GM21423 (cell line): Measurements from ENCODE around the gene INPP5F.
"Not testable (repeated sequence)": the region's sequence is repeated elsewhere in the genome, so short reads cannot be mapped to it uniquely, and the experiment has no call there.

Source experiments
- ATAC-seq: cut with Tn5 transposase; IDR thresholded peaks from one replicate; pipeline ENCODE4 v1.9.1; 2021; ENCODE audit warnings: mild to moderate bottlenecking, moderate library complexity; ENCODE audit not compliant: unreplicated experiment

INPP5F gene

DNA sequence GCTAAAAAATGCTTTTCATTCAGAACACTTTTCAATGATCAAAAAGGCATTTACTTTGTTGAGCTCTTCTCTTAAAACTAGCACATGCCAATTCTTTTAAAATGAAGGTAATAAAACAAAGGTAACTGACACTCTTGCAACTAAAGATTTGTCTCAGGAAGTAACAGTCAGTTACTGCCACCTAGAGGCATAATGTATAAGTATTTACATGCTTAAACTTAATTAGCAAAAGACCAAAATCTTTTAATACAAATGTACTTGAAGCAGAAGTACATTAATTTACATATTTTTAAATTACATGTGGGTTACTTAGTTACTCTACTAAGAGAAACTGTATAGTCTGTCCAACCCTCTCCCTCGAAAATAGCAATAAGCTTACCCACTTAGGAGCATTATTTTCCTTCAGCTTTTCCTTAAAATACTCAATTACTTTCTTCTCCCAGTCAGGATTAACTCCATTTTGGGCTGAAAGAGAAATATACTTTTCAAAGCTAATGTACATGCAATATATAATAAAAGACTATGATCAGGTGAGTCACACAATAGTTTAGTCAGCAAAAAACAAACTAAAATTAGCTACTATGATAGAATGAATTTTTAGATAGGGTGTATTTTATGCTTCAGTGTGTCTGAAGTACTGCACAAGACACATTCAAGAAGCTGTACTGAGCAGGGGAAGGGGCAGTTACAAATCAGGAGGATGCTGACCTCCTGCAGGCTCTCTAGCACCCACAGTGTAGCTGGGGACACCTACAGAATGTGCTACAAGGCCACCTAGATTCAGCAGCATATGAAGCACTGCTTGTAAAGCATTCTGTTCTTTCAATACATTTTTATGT, 133.8 kb downstream of the INPP5F start:
- ATAC-seq = no peak

DNA sequence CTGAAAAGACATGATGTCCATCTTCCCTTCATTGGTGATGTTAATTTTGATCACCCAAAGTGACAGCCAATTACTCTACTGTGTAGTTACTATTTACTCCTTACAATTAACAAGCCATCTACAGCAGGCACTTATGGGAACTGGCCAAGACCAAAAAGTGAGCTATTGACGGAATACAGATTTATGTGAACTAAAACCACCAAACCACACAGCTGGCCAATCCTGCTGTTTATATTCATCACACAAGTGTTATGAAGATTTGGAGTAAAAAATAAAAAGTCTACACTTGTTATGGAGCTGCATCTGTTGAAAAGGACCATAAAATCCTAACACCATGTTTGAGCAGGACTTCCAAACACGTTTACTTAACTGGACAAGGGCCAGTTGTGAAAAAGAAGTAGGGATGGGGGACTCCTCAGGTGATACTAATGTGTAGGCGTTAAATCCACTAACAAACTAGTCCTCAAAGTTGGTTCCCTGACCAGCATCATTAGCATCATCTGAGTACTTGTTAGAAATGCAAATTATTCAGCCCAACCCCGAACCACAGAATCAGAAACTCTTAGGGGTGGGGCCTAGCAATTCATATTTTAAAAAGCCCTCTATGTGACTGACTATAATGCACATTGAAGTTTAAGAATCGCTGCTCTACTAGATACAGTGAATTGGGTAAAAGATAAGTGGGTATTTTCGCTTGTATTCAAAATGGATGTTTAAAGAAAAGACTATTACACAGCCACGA, 135.2 kb downstream of the INPP5F start:
- ATAC-seq = no peak

DNA sequence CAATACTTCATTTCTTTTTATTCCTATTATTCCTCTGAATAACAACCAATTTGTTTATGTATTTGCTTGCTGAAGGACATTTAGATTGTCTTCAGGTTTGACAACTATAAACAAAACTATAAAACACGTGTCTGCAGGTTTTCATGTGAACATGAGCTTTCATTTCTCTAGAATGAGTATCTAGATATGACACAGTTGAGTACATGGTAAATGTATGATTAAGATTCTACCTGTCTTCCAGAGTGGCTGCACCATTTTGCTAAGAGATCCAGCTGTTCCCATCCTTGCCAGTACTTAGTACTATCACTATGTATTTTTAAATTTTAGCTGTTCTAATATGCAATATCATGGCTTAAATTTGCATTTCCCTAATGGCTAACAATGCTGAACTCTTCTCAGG, 136.7 kb downstream of the INPP5F start:
- ATAC-seq = no peak

DNA sequence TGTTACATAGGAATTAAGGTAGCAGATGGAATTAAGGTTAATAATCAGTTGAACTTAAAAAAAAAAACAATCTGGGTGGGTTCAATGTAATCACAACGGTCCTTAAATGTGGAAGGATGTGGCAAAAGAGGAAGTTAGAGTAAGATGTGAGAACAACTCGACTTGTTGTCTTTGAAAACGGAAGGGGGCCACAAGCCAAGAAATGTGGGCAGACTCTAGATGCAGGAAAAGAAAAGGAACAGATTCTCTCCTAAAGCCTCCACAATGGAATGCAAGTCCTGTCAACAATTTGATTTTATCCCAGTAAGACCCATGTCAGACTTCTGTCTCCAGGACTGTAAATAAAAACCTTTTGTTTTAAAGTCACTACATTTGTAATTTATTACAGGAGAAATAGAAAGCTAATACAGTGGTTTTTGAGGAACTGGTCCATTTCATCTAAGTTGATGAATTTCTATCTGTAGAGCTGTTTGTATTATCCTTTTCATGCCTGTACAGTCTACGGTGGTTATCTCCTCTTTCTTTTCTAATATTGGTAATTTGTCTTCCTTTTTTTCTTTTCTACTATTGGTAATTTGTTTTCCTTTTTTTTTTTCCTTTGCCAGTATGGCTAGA, 138.2 kb downstream of the INPP5F start:
- no peak for ATAC-seq

DNA sequence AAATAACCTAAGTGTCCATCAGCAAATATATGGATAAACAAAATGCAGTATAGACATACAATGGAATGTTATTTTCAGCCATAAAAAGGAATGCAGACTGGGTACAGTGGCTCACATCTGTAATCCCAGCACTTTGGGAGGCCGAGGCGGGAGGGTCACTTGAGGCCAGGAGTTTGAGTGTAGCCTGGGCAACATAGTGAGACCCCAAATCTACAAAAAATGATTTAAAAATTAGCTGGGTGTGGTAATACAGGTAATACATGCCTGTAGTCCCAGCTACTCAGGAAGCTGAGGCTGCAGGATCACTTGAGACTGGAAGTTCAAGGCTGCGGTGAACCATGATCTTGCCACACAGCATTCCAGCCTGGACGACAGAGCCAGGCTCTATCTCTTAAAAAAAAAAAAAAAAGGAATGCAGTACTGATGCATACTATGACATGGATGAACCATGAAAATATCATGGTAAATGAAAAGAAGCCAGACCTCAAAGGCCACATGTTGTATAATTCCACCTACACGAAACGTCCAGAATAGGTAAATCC, 139.9 kb downstream of the INPP5F start:
- ATAC-seq = no peak

DNA sequence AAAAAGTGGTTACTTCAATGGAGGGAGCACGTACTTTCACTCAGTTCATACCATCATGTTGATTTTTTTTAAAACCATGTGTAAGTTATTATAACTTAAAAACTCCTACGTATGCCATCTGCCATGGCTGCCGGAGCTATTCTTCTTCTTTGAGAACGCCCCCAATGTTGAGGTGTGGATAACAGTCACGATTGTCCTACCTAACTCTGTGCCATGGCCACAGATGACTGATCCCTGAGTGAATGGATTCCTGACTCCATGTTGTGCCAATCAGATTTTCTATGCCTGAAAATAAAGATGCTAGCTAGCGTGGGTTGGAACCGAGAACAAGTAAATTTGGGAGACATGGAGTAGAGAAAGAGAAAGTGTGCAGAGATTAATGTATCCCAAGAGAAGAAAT, 141.5 kb downstream of the INPP5F start:
- ATAC-seq = no peak

DNA sequence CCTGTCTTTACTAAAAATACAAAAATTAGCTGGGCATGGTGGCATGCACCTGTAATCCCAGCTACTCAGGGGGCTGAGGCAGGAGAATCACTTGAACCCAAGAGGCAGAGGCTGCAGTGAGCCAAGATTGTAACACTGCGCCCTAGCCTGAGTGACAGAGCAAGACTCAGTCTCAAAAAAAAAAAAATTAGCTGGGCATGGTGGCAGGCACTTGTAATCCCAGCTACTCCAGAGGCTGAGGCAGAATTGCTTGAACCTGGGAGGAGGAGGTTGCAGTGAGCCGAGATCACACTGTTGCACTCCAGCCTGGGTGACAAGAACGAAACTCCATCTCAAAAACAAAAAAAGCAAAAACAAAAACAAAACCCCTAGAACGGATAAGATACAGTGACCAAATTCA, 143.5 kb downstream of the INPP5F start:
- not testable (repeated sequence) for ATAC-seq

DNA sequence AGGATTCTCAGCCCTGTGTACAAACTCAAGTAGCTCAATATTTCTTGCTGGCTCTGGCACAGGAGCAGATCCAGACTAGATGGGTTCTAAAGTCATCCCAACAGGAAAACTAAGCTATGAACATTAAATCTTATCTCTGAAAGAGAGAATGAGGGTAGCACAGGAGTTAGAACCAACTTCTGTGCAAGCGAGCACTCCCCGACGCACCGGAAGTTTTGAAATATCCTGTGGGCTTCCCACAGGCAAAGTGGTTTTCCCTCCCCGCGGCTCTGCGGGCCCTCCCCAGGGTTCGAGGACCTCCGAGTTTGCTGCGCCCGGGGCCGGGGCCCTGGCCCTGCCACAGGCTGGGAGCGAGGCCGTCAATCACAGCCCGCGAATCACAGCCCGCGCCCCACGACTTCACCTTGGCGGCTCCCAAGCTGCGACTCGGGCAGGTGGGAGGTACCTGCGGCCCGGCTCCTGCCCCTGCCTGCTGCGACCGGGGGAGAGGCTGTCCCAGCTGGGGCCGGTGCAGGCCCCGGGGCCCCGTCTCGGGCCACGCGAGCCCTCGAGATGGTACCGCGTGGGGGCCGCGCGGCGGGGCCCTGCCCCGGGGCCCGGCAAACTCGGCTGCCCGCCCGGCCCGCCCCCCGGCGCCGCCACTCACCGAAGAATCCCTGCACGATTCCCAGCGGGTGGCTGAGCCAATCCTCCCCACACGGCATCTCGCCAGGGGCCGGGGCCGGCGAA, 146.2 kb downstream of the INPP5F start:
- peak; percentile 41 for ATAC-seq

DNA sequence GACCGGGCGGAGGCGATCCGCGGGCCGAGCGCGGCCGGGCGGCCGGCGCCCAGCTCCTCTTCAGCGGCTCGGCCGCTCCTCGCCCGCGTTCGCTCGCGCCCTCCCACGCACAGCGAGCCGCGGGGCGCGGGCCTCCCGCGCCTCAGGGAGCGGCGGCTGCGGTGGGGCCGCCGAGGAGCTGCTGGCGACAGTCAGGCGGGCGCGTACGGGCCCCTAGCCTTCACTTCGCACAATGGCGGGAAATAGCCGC, 146.7 kb downstream of the INPP5F start, which contains the start of gene MCMBP:
Gene MCMBP, minus strand, starts transcription at position 234 of the 250 bp plus-strand sequence. CDS start 259 bp downstream, outside the sequence.
- ATAC-seq = peak; percentile 25

DNA sequence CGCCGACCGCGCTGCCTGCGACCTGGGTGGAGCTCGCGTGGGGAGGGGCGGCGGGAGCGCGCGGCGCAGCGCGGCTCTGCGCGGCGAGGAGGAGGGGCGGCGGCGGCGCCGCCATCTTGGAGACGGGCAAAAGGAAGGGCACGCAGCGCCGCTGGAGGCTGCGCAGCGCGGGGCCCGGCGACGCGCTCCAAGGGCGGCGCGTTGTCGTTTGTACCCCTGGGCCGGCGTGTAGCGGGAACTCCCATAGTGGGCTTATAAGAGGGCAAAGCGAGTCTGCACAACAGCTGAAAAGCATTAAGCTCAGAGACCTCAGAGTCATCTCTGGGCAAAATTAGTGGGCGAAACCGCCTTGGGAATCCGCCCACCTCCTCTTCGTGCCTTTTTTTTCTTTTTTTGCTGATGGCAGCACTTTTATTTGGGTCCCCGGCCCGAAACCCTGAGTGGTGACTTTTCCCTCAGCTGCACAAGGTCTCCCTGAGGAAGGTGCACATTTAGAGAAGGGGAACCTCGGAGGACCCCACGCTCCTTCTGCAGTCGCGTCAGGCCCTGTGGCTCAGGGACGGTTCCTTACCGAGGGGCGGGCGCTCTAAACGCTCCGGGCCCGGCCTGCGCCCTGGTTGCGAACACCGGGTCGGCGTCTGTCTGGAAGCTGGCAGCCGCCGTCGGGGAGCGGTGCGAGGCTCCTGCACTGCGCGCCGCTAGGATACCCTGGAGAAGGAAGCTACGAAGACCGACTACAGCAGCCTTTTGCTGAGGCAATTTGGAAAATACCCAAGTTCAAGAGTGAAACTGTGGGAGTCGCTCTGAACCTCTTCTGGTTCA, 147.2 kb downstream of the INPP5F start:
- peak; percentile 89 for ATAC-seq

DNA sequence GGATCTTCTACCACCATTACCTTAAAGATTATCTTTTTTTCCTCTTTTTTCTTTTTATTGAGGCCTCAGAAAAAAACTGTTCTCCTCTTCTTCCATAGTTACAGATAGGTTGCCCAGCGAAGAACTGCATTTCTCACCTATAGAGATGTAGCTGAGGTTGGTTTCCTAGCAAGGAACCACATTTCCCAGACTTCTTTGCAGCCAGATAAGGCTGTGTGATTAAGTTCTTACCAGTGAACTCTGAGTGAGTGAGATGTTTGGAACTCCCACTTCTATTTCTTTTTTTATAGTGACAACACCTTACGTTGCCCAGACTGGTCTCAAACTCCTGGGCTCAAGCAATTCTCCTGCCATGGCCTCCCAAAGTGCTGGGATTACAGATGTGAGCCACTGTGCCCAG, 152.7 kb downstream of the INPP5F start:
- no peak for ATAC-seq
